Activated T-helper 1 cell treated with anti-CD3 and anti-CD28 coated beads, Interleukin-2, amount 50 U/mL, for 16 hours (primary cell): ENCODE data around the gene ABR.

Source experiments
- DNase-seq, 2 donors: peaks; one replicate each; pipeline ENCODE4 v3.0.0-alpha.2; 2020; ENCODE audit warnings: low read depth in 1 of 2, low spot score in 1 of 2

ABR gene

DNA sequence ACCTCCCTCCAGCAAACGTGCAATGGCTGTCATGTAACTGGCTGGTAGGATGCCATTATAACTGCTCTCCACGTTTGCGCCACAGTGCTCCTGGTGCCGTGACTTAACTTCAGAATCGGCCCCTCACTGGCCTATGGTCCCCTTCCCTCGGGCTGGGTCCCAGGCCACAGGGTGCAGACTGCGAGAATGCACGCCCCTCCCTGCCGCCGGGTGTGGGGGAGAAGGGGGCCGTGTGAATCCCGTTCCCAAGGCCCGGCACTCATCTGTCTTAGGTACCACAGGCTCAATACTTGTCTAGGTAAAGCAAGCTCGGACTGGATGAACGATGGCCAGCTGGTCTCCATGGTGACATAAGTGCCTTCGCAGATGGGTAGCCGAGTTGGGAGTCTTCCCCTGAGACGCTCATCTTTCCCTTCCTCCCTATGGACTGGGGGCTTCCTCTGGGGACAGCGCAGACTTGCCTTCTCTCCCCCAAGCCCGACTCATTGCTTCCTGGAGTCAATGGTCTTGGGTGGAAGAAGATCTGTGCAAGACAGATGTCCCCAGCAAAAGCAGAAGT is 145.1 kb downstream of the ABR start:
- no peak for DNase-seq

- no peak for DNase-seq
Observed at GRCh38 chr17:1033503-1033902, 146.3 kb downstream of the ABR start.

GRCh38 chr17:1032391-1032790 is 147.4 kb downstream of the ABR start:
- DNase-seq, result no peak

GRCh38 chr17:1031711-1032110 is 148.1 kb downstream of the ABR start:
- no peak for DNase-seq

DNA sequence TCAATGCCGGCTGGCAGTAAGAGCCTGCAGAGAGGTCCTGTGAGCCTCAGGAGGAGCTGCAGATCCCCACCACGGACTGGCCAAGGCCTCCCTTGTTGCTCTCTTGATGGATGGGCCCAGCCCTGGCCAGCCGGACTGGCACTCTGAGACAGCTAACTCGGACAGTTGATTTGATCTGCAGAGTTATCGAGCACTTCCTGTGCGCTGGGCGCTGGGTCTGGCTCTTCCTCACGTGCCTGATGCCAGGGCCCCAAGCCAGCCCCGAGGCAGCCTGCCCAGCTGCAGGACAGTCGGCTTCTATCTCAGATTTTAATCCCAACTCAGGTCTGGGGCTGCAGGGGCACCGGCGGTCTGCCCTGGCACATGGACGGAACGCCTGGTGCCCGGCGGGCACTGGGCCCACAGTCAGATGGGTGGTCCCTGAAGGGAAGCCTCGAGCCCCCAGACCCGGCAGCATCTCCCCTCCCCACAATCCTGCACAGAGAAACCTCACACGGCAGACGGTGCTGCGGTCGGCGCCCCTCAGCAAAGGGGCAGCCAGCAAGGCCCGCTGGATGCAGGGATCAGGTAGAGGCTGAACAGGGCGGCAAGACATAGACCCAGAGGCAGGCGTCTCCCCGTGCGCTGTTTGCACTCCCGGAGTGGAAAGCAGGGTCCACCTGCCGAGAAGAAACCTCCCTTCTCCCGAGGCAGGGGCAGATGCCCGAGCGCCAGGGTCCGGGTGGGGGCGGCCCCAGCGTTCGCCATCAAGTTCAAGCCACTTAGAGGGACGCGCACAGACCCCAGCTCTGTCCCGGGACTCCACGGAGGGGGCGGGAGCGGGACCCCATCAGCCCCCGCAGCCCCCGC is 148.9 kb downstream of the ABR start:
- no peak for DNase-seq

DNA sequence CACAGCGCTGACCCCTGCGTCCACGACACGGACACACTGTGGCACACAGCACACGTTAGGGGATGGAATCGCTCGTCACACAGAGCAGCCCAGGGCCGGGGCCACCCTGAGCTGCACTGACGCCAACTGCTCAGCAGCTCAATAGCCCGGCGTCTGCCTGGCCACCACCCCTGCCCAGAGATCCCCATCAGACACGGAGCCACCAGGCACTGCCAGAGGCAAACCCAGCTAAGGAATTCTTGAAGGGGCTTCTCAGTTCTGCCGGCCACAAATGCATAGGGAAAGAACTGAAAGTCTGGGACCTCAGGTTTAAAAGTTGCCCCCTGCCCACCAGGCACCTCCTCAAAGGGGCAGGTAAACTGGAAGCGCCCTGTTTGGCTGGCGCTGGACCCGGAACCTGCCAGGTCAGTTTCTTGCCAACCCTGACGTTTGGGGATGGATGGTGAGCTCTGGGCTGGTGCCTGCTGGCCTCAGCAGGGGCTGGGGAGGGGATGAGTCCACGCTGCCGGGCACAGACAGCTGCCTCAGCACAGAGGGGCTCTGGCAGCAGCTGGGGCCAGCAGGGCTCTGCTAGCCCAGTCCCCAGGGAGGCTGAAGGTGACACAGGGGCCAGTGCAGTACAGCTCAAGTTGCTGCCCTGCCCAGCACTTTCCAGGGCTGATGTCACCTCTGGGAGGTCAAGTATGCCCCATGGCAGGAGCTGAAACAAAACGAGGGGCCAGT is 149.7 kb downstream of the ABR start:
- DNase-seq, result no peak

- DNase-seq, result no peak
Observed at GRCh38 chr17:1029196-1029921, 150.4 kb downstream of the ABR start.

DNA sequence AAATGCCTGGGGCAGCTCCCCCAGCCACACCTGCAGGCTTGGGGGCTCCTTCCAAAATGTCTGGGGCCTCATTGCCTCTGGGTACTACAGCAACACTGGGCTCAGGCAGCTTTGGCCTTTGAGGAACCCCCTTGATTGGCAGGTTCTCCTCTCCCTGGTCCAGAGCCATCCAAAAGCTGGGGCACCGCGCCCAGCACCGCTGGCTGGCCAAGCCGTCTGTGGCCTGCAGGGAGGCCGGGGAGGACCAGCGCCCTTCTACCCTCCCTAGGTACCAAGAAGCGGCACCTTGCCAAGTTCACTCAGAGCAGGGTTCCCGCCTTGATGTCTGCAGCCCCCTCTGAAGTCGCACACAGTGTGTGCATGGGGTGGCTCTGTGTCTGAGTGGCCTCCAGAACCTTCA is 152.7 kb downstream of the ABR start:
- no peak for DNase-seq

- no peak for DNase-seq
Observed at GRCh38 chr17:1026599-1026975, 153.2 kb downstream of the ABR start.

- DNase-seq, result no peak
Observed at GRCh38 chr17:1025733-1026598, 153.8 kb downstream of the ABR start.

DNA sequence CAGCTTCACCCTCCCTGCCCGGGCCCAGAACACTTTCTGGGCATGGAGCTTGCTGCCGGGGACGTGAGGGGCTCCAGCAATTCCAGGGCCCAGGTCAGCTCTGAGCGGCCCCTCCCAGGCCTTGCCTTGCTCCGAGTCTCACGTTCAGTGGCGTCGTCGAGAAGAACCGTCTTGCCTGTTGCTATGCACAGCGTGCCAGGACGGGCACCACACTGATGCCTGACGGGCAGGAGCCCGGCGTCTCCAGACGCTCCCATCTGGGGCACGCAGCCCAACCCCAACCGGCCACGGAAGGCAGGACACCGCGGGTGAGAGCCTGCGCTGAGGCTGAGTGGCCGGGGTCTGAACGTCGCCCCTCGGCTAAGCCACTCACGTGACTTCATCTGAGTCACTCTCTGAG is 155.7 kb downstream of the ABR start:
- DNase-seq, result no peak

- DNase-seq, result no peak
Observed at GRCh38 chr17:1022278-1023024, 157.3 kb downstream of the ABR start.

DNA sequence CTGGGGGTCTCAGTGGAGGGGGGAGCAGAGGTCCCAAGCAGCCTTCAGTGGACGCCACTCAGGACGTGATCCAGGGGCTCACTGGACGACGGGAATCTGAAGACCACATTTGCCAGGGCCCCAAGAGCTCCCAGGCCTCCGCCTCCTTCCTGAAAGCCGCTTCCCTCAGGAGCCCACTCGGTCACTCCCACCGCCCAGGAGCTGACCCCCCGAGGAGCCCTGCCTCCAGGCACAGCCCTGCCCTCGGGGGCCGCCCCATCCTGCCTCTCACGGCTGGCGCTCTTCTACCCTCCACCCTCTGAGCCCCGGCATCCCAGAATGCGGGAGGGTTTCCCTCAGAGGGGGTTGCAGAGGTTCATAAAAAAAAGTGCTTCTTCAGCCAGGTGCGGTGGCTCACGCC is 158.6 kb downstream of the ABR start:
- DNase-seq, result no peak

GRCh38 chr17:1019451-1019850 is 160.3 kb downstream of the ABR start:
- DNase-seq, result no peak

DNA sequence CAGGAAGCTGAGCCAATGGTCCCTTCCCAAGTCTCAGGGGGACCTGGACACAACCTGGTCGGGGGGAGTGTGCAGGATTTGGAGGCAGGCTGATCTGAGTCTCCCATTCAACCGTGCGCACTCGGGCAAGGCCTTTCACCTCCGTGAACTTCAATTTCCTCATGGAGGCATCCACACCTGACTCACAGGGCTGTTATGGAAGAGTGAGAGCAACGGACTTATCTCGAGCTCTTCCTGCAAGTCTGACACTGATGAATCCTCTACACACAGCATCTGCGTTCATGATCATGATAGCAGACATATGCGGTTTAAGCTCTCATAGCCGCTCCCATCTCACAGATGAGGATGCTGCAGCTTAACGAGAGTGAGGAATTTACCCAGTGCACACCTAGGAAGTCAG is 161.2 kb downstream of the ABR start:
- no peak for DNase-seq

GRCh38 chr17:1013729-1014090 is 166.1 kb downstream of the ABR start:
- no peak for DNase-seq

DNA sequence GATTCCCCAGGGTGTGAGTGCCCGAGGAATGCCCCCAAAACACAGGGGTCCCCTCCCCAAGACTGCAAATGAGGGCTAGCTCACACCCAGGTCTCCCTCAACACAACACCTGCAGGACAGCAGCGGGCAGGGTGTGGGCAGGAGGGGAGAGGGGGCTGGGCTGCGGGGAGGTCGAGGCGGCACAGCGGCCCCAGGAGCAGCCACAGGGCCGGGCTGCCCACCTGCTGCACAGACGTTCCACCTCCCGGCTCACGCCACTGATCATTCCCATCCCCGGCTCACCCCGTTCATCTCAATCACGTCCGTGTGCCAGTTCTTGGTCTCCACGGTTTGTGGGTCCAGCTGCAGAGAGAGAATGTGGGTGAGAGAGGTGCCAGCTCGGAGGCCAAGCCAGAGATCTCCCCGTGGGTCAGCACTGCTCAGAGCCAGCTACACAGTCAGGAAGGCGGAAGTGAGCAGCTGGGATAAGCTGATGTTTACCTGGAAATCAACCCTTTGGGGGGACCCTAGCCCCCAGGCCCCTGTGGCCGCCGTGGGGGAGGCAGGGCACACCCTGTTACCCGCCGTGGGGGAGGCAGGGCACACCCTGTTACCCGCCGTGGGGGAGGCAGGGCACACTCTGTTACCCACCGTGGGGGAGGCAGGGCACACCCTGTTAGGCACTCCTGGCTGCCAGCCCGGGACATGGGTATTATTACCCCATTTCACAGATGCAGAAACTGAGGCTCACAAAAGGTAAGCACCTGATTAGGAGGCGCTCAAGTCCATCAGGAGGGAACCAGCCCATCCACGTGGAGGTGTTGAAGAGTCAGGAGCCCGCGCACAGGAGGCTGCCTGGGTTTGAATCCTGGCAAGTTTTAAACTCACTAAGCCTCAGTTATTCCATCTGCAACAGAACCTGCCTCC is 166.7 kb downstream of the ABR start:
- no peak for DNase-seq

GRCh38 chr17:1011760-1012735 is 167.7 kb downstream of the ABR start:
- no peak for DNase-seq
